ENCODE data around the gene NACAD.

DNA sequence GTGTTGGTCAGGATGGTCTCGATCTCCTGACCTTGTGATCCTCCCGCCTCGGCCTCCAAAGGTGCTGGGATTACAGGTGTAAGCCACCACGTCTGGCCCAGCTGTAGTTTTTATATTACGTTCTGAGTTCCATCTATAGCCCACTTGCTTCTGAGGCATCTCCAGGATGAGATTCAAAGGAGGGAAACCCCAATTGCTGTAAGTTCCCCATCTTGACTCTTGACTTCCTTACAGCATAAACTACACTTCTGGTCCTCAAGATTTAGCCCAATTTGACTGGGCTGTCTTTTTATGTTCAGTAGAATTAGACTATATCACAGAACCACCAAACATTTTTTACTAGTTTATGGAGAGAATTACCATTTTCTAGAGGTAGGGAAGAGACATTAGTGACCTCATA, 44.4 kb downstream of the NACAD start:
- TF ChIP-seq POLR2A (IDR thresholded peaks at IDR 0.05; ENCODE audit: extremely low read depth, insufficient read length) = no peak
- TF ChIP-seq, protein P1, sequence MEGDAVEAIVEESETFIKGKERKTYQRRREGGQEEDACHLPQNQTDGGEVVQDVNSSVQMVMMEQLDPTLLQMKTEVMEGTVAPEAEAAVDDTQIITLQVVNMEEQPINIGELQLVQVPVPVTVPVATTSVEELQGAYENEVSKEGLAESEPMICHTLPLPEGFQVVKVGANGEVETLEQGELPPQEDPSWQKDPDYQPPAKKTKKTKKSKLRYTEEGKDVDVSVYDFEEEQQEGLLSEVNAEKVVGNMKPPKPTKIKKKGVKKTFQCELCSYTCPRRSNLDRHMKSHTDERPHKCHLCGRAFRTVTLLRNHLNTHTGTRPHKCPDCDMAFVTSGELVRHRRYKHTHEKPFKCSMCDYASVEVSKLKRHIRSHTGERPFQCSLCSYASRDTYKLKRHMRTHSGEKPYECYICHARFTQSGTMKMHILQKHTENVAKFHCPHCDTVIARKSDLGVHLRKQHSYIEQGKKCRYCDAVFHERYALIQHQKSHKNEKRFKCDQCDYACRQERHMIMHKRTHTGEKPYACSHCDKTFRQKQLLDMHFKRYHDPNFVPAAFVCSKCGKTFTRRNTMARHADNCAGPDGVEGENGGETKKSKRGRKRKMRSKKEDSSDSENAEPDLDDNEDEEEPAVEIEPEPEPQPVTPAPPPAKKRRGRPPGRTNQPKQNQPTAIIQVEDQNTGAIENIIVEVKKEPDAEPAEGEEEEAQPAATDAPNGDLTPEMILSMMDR (IDR thresholded peaks at IDR 0.05; ENCODE audit: low read depth, low read length) = no peak

Measured in NB4 (cell line).